Neural cell (in vitro differentiated cells): ENCODE data around the gene RHOT2. TPM values are rescaled to one million over a fixed set of nuclear protein-coding genes. Genes with fewer than 3 reads are reported as not detected.

Experiments
- H2AFZ ChIP-seq: fragments of 200-600, 300-800 bp; sonication (generic), shearing (Covaris generic); 2 replicates; pipeline ENCODE4 v1.6.0; 2014; ENCODE audit warnings: low read depth, mild to moderate bottlenecking, antibody characterized with exemption, low read length, moderate library complexity
- H3F3A ChIP-seq: fragments of 200-600 bp; shearing (Covaris generic); 2 replicates; pipeline ENCODE4 v1.6.1; 2016; ENCODE audit warnings: mild to moderate bottlenecking, moderate library complexity, mixed read lengths, antibody characterized with exemption, low read length; ENCODE audit not compliant: insufficient read depth, poor library complexity, severe bottlenecking
- H3K27ac ChIP-seq: fragments of 200-600, 300-800 bp; sonication (generic), shearing (Covaris generic); 2 replicates; pipeline ENCODE4 v1.5.1; 2014; ENCODE audit warnings: mild to moderate bottlenecking, low read length, moderate library complexity
- H3K27me3 ChIP-seq: fragments of 300-800, 200-600 bp; sonication (generic), shearing (Covaris generic); 2 replicates; pipeline ENCODE4 v1.6.0; 2014; ENCODE audit warnings: mild to moderate bottlenecking, low read depth, low read length, moderate library complexity; ENCODE audit not compliant: insufficient read depth
- H3K36me3 ChIP-seq: fragments of 300-800, 200-600 bp; sonication (generic), shearing (Covaris generic); 2 replicates; pipeline ENCODE4 v1.5.1; 2014; ENCODE audit warnings: mild to moderate bottlenecking, antibody characterized with exemption, low read length, moderate library complexity; ENCODE audit not compliant: insufficient read depth
- H3K4me2 ChIP-seq: fragments of 300-800, 200-600 bp; sonication (generic), shearing (Covaris generic); 2 replicates; pipeline ENCODE4 v1.6.0; 2014; ENCODE audit warnings: mild to moderate bottlenecking, low read length
- H3K4me3 ChIP-seq: fragments of 300-800, 200-600 bp; sonication (generic), shearing (Covaris generic); 2 replicates; pipeline ENCODE4 v1.5.1; 2014; ENCODE audit warnings: mild to moderate bottlenecking, low read length, moderate library complexity
- H3K79me2 ChIP-seq: fragments of 200-600 bp; shearing (Covaris generic); replicated peaks from 2 replicates; pipeline ENCODE4 v1.6.0; 2014; ENCODE audit warnings: mild to moderate bottlenecking, low read length, moderate library complexity; ENCODE audit not compliant: insufficient read depth
- H3K9ac ChIP-seq: fragments of 300-800, 200-600 bp; sonication (generic), shearing (Covaris generic); 2 replicates; pipeline ENCODE4 v1.6.1; 2016; ENCODE audit warnings: mild to moderate bottlenecking, low read length, mixed read lengths
- H3K9me2 ChIP-seq: fragments of 200-600 bp; shearing (Covaris generic); 2 replicates; pipeline ENCODE4 v1.6.1; 2016; ENCODE audit warnings: mild to moderate bottlenecking, low read length, mixed read lengths; ENCODE audit not compliant: insufficient read depth
- H3K9me3 ChIP-seq: fragments of 200-600, 300-800 bp; sonication (generic), shearing (Covaris generic); 2 replicates; pipeline ENCODE4 v1.6.1; 2016; ENCODE audit warnings: mild to moderate bottlenecking, mixed run types, low read length, moderate library complexity, mixed read lengths
- H4K20me1 ChIP-seq: fragments of 200-600 bp; shearing (Covaris generic); 2 replicates; pipeline ENCODE4 v1.6.1; 2016; ENCODE audit warnings: mild to moderate bottlenecking, mixed run types; ENCODE audit not compliant: insufficient read depth
- CTCF ChIP-seq: fragments of 450-650 bp; IDR thresholded peaks from 2 replicates; pipeline ENCODE4 v1.5.1; 2014; ENCODE audit warnings: antibody characterized with exemption, mild to moderate bottlenecking, moderate library complexity; ENCODE audit not compliant: poor library complexity, severe bottlenecking
- EP300 ChIP-seq: fragments of 450-650 bp; conservative IDR thresholded peaks from 2 replicates; pipeline ENCODE4 v1.6.1; 2014; ENCODE audit warnings: antibody characterized with exemption, mild to moderate bottlenecking, moderate library complexity; ENCODE audit not compliant: poor library complexity, severe bottlenecking
- MXI1 ChIP-seq: fragments of 450-650 bp; conservative IDR thresholded peaks from 2 replicates; pipeline ENCODE4 v1.6.1; 2014; ENCODE audit warnings: antibody characterized with exemption, mild to moderate bottlenecking; ENCODE audit not compliant: poor library complexity, severe bottlenecking
- POLR2AphosphoS5 ChIP-seq: IDR thresholded peaks from 2 replicates; pipeline ENCODE4 v1.6.1; 2012
- RAD21 ChIP-seq: fragments of 450-650 bp; conservative IDR thresholded peaks from 2 replicates; pipeline ENCODE4 v1.6.1; 2014; ENCODE audit warnings: antibody characterized with exemption, mild to moderate bottlenecking, moderate library complexity
- REST ChIP-seq: IDR thresholded peaks from 2 replicates; pipeline ENCODE4 v1.6.1; 2012; ENCODE audit warnings: borderline replicate concordance
- SMC3 ChIP-seq: fragments of 450-650 bp; conservative IDR thresholded peaks from 2 replicates; pipeline ENCODE4 v1.6.1; 2014; ENCODE audit warnings: antibody characterized with exemption, mild to moderate bottlenecking, moderate library complexity; ENCODE audit not compliant: poor library complexity
- TAF1 ChIP-seq: IDR thresholded peaks from 2 replicates; pipeline ENCODE4 v1.6.1; 2012; ENCODE audit warnings: low read depth
- polyA plus RNA-seq: library from polyadenylated mRNA; depleted of rRNA; stranded (reverse); fragments of >200 nt; gene quantifications from 2 replicates; pipeline ENCODE4 v1.2.3, GENCODE V29; 2014

The RHOT2 gene
- polyA plus RNA-seq, 1 donor from 2014 or later = 132 TPM

DNA sequence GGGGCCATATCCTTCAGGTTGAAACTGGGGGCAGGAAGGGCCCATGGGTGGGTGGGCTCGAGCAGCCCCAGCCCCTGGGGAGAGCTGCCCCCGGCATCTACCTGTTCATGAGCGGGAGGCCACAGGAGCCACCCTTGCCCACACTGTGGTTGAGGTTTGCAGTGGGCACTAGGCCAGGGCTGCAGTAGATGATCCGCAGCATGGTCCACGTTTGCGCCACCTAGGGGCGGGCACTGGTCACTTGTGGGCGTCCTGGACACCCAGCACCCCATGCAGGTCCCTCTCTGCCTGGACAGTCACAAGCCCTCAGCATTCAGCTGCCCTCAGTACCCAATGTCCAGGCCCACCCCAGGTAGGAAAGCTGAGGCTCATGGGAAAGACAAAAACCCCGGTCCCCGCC, 18.0 kb downstream of the RHOT2 start:
- H3K4me3 ChIP-seq = no peak overlapping the region

GRCh38 chr16:686459-687260, 18.7 kb downstream of the RHOT2 start:
- Histone ChIP-seq H4K20me1 (no peaks in the 10 kb centered on the region), H3K36me3 (no peaks in the 10 kb centered on the region), H2AFZ (no peak overlapping the region)
- TF ChIP-seq POLR2AphosphoS5 = no peak
- TF ChIP-seq SMC3 = no peak
- TF ChIP-seq RAD21 = no peak
- TF ChIP-seq CTCF = no peak
- no peak for TF ChIP-seq REST
- no peak for TF ChIP-seq EP300

More for the DNA sequence above, 18.0 kb downstream of the RHOT2 start:
- Histone ChIP-seq H3F3A (no peaks in the 10 kb centered on the region), H3K36me3 (no peaks in the 10 kb centered on the region), H3K9me2 (no peaks in the 10 kb centered on the region), H3K9ac (no peak overlapping the region), H3K79me2 (peaks cover 24% of the 10 kb centered on the region), H4K20me1 (peaks cover 6% of the 10 kb centered on the region), H3K9me3 (no peaks in the 10 kb centered on the region), H3K27ac (no peak overlapping the region), H2AFZ (no peak overlapping the region), H3K4me2 (no peak overlapping the region), H3K27me3 (no peaks in the 10 kb centered on the region)
- TF ChIP-seq CTCF (no peak), TAF1 (no peak), MXI1 (no peak), SMC3 (no peak), REST (no peak), POLR2AphosphoS5 (no peak), RAD21 (no peak)

More at GRCh38 chr16:686459-687260, 18.7 kb downstream of the RHOT2 start:
- Histone ChIP-seq H3K27ac (no peak overlapping the region), H3K4me3 (no peak overlapping the region), H3K27me3 (no peaks in the 10 kb centered on the region), H3K9ac (no peak overlapping the region), H3K4me2 (no peak overlapping the region), H3K79me2 (peaks cover 17% of the 10 kb centered on the region), H3K9me2 (no peaks in the 10 kb centered on the region), H3K9me3 (no peaks in the 10 kb centered on the region), H3F3A (no peaks in the 10 kb centered on the region)
